Right forelimb (tissue), 1 donor: ENCODE measurements around the gene GSTM2.

Experiments used
- DNase-seq: peaks from one replicate; pipeline ENCODE4 v3.0.0-alpha.2; 2018

The GSTM2 gene

DNA sequence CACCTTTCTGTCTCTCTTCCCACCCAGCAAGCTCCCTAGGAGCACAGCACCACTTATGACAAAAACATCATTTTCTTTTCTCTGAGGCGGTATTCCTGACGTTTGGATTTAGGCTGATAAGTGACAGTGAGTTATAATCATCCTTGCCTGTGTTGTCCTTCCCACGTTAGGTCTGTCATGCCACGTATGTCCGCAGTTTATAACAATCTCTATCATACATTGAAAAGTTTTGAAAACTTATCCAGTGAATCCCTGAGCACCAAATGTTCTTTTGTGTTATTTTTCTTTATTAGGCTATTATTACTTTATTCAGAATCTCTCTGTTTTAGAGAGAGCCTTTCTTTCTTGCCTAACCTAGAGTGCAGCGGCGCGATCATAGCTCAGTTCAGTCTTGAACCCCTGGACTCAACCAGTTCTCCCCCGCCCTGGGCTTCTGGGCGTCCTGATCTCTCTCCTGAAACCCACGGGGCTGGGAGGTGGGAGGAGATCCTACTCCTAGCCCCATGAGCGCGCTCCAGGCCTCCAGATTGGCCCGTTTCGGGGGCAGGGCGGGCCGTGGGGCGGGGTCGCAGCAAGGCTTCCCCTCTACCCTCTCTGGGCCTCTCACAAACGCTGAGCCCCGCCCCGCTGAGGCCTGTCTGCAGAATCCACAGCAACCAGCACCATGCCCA is at the start of gene GSTM2:
TSS of gene GSTM2 (plus strand) at position 606 of the 671 bp plus-strand sequence. CDS start at position 665, 59 bp downstream.
- DNase-seq = peak; percentile 95

DNA sequence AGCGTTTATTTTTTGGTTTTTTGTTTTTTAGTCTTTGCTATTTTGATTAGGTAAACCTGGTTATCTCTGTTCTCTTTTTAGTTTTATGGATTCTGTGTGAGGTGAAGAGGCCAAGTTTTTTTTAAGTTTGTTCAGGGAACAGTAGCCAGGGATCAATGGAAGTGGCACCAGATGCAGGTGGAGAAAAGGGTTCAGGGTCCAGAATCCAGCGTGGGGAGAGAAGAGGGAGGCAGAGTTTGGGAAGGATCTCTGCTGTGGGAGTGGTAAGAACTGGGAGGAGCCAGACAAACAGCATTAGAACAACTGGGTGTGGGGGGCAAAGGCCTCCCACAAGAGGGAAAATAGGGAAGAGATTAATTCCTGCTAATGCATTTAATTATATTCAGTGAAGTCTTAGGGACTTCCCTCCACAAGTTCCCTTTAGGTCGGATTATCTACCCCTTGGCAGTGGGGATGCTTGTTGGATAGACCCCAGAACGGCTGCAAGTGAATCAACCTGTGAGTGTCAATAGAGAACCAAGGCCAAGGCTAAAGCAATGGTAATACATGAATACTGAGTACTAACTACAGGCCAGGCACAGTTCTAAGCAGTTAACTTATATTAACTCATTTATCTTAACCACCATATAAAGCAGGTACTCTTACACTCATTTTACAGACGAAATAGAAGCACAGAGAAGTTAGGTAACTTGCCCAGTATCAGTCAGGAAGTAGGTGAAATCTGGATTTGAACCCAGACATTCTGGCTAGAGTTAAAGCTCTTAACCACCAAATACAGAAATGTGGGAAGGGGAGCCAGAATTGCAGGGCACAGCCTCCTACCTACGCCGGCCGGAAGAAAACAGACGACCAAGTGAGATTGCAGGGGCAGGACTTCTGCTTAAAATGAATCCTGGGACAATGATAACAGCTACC is 48.9 kb upstream of the GSTM2 start:
- no peak for DNase-seq

DNA sequence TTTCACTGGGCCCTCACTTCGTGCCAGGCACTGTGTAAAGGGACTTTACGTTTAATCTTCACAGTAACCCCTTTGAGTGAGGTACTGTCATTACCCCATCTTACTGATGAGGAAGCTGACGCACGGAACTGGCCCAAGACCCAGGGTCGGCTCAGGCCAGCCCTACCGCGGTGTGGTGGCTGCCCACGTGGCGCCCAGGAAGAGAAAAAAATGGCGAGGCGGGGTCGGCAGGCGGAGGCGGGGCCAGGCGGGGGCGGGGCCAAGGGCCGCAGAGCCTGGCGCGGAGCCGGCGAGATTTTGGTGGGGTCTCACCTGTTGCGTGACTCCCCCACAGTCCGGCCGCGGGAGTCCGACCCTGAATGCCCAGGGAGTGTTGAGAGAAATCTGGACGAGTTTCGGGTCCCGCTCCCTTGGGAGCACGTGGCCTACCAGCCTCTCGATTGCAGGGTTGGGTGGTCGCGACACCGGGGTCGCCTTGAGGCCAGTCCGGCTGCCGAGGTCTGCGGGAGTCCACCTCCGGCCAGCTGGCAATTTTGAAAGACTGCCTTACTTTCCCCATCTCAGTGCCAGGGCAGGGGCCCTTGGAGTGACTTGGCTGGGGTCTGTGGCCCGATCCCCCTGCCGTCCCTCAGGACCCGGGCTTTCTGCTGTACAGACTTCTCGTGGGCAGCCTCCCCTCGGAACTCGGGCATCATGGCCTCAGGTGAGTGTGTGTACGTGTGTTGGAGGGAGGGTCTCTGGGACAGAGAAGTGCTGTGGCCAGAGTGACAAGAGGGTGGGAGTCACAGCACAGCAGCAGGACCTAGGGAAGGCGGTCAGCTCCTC is 48.1 kb upstream of the GSTM2 start, which contains the start of the genes AMPD2 and GNAT2:
TSS of gene AMPD2 (plus strand) at position 262 of the 825 bp plus-strand sequence. CDS start 1,339 bp downstream, outside the sequence.
TSS of gene GNAT2 (minus strand) at position 41 of the 825 bp plus-strand sequence. CDS start 6,746 bp downstream, outside the sequence.
- DNase-seq = peak; percentile 89

DNA sequence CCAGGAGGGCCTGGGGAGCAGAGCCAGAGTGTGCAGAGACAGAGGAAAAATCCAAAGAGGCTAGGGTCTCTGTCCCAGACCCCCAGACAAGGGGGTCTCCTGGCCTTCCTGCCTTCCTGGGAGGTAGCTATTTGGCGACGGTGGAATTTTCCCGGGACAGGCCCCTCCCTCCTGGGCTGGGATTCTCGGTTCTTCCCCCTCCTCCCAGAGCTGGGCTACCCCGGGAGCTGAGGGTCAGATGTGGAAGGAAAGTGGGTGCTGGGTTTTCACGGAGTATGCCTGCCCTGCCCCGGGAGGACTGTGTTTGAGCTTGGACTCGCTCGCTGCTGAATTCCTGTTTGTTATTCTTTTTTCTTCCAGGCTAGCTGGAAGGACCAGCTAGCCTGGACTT is 47.5 kb upstream of the GSTM2 start:
- peak; percentile 79 for DNase-seq

DNA sequence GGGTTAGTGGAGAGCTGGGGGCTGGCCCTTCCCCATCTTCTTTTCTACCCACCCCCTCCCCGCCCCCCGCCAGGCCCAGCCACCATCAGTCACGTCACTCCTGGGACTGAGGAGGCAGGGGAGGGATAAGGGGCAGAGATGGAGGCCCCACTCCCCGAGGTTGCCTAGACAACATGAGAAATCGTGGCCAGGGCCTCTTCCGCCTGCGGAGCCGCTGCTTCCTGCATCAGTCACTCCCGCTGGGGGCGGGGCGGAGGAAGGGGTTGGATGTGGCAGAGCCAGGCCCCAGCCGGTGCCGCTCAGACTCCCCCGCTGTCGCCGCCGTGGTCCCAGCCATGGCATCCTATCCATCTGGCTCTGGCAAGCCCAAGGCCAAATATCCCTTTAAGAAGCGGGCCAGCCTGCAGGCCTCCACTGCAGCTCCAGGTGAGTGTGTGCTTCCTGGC is 47.0 kb upstream of the GSTM2 start:
- DNase-seq = peak; percentile 94

DNA sequence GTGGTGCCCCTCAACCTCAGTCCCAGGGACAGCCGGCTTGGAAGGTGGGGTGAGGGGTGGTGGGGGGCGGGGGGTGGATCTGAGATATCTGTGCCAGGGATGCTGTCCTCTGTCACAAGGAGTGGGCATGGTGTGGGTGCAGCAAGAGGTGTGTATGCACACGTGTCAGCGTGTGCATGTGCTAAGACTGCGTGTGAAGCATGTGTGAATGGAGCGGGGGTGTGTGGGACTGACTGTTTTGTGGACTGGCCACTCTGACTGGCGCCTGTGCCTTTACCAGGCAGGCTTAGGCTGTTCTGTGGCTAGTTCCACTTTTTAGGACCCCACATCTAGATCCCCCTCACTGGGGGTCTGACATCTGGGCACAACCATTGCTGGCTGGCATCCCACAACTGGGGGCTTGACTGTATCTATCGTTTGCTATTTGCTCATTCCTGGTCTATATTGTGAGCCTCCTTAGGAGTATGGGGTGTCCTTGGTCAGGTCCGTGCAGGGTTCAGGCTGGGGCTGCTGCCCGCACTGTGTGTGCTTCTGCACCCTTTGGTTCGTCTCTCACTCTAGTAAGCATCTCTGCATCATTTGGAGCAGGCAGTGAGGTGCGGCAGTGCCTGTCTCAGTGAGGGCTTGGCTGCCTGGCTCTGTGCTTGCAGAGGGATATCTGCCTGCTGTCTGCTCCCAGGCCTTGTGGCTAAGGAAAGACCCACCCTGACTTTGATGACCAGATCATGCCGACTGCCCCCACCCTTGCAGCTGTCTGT is 46.3 kb upstream of the GSTM2 start:
- DNase-seq = no peak

DNA sequence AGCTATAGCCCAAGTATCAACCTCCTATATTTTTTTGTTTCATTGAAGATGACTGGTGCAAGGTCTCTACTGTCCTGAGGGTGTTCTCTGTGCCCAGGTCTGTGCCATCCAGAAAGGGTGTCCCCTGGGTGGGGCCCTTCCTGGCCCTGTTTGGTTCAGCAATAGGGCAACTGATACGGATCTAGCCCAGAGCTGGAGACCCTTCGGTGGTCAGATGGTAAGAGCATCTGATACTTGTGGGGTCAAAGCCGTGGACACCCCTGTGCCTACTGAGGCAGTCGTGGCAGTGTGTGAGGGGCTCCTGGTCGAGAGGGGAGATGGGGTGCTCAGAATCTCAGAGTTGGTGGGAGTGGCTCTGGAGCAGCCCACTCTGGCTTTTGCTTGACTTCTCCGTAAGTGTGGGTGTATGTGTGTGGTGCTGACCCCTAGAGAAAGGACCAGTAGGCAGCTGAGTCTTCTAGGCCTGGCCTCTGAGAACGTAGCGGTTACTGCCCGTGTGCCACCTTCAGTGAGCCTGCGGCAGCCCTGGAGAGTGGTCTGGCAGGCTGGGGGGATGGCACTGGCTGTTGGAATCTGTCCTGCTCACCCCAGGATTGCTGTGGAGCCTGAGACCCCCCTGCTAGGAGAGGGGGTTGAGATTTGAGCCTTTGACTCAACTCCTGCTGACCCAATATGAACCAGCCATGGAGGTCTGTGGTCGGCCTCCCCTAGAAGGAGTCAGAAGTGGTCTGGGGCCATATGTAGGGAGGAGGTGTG is 45.5 kb upstream of the GSTM2 start:
- DNase-seq = no peak

DNA sequence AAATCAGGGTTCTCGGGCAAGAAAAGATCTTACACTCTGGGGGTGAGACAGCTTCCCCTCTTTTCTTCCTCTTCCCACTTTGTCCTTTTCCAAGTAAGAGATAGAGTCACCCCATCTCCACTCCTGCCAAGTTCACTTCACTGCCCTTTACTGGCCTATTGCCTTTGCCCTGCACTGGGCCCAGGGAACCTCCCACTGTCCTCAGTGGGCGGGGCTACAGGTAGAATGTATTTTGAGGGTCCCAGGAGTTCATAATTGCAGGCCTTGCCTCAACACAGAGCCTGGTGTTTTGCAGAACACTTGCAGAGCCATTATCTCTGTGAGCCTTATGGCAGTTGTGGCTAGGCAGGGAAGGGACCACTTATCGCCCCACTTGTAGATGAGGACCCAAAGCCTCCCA is 45.0 kb upstream of the GSTM2 start:
- no peak for DNase-seq

DNA sequence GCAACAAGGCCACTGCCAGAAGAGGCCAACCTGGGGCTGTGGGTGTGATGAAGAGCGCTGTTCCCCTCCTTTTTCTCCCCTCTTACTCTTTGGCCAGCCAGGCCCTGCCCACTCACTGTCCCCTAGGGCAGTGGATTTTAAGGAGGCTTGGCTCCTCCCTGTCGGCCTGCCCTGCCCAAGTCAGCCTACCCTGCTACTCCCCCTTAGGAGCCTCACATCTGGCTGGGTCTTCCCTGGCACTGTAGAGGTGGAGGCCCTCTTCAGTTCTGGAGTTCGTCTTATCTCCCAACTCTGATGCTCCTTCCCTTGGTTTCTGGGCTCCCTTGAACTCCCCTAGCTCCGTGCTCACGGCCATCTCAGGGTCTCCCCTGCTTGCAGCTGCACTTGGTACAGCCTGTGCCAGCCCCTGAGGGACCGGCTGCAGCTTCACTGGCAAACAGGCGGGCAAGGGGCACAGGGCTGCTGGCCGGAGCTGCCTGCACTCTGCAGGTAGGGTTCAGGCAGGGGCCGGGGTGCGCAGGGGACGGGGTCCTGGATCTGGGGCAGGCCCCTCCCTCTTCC is 44.2 kb upstream of the GSTM2 start:
- no peak for DNase-seq

DNA sequence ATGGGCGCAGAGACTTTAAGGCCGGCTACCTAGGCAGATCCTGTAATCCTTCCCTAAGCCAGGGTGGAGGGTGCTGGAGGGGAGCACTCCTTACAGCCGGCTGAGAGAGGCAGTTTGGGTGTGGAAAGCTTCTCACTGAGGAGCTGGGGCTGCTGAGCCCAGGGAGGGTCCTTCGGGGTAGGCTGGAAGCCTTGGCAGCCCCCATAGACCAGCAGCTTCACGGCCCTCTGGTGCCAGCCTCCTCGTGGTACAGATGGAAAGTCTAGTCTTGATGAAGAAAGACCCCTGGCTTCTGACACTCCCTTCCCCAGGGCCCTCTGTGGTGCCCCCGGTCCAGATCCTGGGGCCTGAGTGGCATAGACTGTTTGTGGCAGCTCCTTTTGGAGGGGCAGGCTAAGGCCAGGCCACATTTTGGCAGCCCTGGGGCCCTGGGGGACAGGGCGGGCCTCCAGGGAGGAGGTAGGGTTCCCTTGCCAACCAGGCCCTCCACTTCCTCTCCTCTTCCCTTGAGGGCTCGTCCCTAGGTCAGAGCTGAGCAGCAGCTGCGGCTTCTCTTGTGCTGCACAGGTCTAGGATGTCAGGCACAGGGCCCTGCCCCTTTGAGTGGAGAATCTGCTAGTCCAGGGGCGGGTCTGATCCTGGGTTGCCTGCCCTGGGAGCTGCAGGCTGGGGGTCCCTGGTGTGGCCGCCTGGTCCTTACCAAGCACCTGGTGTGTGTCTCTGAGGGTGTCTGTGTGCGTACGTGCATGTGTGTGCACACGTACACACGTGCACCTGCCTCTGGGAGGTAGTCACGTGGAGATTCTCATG is 43.5 kb upstream of the GSTM2 start:
- DNase-seq = no peak

DNA sequence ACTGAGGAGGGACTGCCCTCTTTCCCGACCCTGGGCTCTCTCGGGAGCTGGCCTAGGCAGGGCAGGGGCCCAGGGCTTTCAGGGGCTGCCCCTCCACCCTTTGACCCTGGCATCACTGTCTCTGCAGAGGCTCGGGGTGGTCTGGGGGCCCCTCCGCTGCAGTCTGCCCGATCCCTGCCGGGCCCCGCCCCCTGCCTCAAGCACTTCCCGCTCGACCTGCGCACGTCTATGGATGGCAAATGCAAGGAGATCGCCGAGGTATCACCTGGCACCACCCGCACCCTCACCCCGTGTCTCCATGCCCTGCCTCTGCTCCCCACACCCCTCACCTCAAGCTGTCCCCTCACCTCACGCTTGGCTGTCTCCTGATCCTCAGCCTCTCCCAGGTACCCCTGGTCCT is 42.7 kb upstream of the GSTM2 start:
- no peak for DNase-seq

DNA sequence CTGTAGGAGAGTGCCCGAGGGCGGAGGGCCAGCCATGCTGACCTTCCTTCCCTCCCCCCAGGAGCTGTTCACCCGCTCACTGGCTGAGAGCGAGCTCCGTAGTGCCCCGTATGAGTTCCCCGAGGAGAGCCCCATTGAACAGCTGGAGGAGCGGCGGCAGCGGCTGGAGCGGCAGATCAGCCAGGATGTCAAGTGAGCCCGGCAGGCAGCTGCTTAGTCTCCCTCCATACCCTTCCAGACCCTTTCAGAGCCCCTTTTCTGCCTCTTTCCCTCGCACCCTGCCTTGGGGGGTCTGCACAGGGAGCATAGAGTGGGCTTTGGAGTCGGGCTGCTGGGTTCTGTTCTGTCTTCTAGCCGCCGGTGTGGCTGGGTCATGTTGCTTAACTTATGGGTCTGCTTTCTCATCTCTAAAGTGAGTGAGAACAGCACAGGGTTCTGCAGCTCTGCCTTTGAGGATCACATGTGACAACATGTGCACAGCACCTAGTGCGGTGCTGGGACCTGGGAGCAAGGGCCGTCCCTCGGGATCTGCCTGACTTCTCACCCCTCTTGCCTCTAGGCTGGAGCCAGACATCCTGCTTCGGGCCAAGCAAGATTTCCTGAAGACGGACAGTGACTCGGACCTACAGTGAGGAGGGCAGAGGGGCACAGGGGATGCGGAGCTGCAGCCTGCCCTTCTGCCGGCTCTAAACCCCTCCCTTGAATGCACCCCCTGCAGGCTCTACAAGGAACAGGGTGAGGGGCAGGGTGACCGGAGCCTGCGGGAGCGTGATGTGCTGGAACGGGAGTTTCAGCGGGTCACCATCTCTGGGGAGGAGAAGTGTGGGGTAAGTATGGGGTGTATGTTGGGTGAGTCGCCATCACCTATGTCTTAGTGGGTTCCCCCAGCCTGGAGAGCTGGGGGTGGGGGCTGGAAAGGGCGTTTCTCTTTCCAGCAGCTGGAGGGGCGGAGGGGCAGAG is 42.0 kb upstream of the GSTM2 start:
- DNase-seq = peak; percentile 70

DNA sequence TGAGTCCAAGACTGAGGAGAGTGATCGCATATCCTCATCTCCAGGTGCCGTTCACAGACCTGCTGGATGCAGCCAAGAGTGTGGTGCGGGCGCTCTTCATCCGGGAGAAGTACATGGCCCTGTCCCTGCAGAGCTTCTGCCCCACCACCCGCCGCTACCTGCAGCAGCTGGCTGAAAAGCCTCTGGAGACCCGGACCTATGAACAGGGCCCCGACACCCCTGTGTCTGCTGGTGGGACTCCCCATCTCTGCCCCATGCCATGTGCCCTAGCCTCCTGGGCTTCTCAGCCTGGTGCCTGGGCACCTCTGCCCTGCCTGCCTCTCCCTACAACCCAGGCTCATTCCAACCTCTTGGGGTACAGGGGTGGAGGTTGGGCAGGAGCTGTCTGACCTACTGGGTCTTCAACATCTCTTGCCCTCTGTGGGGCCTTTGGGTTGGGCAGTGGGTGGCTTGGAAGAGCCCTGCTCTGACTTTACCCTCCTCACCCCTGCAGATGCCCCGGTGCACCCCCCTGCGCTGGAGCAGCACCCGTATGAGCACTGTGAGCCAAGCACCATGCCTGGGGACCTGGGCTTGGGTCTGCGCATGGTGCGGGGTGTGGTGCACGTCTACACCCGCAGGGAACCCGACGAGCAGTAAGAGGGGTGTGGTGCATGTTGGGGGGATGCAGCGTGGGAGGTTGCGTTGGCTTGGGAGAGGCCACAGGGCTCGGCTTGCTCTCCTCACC is 41.0 kb upstream of the GSTM2 start:
- DNase-seq = no peak

DNA sequence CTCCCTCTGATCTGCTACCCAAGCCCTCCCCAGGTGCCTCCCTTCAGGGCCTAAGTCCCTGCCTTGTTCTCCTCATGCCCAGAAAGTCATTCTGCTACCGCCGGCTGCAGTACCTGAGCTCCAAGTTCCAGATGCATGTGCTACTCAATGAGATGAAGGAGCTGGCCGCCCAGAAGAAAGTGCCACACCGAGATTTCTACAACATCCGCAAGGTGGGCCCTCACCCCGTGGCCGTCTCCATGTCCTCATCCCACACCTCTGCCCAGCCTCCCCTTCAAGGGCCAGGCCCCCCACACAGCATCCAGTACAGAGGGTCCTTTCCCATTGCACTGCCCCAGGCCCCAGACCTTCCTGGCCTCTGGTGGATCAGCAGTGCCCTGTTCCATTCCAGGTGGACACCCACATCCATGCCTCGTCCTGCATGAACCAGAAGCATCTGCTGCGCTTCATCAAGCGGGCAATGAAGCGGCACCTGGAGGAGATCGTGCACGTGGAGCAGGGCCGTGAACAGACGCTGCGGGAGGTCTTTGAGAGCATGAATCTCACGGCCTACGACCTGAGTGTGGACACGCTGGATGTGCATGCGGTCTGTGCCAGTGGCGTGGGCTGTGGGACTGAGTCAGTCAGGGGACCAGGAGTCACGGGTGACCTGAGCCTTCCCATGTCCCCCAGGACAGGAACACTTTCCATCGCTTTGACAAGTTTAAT is 40.0 kb upstream of the GSTM2 start:
- no peak for DNase-seq

DNA sequence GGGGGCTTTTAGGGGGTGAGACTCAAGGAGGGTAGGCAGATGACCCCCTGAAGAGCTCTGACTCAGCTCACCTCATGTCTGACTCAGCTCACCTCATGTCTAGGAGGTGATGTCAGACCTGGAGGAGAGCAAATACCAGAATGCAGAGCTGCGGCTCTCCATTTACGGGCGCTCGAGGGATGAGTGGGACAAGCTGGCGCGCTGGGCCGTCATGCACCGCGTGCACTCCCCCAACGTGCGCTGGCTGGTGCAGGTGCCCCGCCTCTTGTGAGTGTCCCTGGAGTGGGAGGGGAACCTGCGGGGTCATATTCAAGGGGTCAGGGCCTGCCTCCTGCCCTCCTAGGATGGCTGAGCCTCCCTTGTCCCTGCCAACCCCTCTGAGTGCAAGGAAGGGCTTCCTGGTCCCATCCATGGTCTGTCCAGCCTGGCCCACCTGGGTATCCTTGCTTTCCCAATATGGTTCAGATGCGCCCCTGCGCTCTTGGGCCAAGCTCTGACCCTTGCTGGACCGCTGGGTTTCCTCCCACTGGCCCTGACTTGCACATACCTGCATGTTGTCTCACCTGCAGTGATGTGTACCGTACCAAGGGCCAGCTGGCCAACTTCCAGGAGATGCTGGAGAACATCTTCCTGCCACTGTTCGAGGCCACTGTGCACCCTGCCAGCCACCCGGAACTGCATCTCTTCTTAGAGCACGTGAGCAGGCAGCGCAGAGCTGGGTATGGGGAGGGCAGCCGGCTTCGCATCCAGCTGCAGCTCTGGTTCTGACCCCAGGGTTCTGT is 39.1 kb upstream of the GSTM2 start:
- DNase-seq = peak; percentile 30

DNA sequence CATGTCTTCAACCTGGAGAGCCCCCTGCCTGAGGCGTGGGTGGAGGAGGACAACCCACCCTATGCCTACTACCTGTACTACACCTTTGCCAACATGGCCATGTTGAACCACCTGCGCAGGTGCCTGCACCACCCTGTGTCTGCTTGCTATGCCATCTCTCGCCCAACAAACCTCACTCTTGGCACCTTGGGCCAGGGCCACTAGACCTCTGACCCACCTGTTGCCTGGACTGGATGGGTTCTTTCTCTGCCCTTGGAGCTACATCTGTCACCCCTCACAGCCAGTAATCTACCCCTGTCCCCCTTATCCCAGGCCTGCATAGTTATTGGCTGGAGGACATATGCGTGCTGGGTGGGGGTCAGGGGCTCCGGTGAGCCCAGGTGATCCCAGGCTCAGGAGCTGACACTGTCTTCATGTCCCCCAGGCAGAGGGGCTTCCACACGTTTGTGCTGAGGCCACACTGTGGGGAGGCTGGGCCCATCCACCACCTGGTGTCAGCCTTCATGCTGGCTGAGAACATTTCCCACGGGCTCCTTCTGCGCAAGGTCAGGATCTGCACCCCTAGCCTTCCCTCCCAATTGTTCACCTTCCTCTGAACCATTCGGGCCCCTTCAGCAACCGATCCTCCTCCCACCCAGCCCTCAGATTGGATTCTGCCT is 38.4 kb upstream of the GSTM2 start:
- DNase-seq = peak; percentile 30
